ENCODE measurements around the gene MED26.

GRCh38 chr19:16676101-16676798, 48.2 kb upstream of the MED26 start:
- no peak for TF ChIP-seq CTCF (IDR thresholded peaks at IDR 0.05; ENCODE audit: insufficient read depth, low read depth, low read length)
- no peak for TF ChIP-seq EZH2 (IDR thresholded peaks at IDR 0.05; ENCODE audit: insufficient read depth, low read length)
